Left forelimb (tissue), 1 donor: ENCODE measurements around the gene ETNPPL.

Experiments
- DNase-seq: peaks from one replicate; pipeline ENCODE4 v3.0.0-alpha.2; 2018; ENCODE audit warnings: low spot score

Gene ETNPPL

GRCh38 chr4:108695062-108695461 lies 67.8 kb downstream of the ETNPPL start:
- DNase-seq, result no peak

GRCh38 chr4:108694423-108694822 lies 68.4 kb downstream of the ETNPPL start:
- DNase-seq, result no peak

GRCh38 chr4:108693819-108694218 lies 69.0 kb downstream of the ETNPPL start:
- DNase-seq, result no peak

- no peak for DNase-seq
These were observed 69.6 kb downstream of the ETNPPL start for GRCh38 chr4:108693211-108693610.
